Measurements from ENCODE around the gene INPP4B.

GRCh38 chr4:142818031-142818430 is 28.1 kb downstream of the INPP4B start:
- TF ChIP-seq, protein P1, sequence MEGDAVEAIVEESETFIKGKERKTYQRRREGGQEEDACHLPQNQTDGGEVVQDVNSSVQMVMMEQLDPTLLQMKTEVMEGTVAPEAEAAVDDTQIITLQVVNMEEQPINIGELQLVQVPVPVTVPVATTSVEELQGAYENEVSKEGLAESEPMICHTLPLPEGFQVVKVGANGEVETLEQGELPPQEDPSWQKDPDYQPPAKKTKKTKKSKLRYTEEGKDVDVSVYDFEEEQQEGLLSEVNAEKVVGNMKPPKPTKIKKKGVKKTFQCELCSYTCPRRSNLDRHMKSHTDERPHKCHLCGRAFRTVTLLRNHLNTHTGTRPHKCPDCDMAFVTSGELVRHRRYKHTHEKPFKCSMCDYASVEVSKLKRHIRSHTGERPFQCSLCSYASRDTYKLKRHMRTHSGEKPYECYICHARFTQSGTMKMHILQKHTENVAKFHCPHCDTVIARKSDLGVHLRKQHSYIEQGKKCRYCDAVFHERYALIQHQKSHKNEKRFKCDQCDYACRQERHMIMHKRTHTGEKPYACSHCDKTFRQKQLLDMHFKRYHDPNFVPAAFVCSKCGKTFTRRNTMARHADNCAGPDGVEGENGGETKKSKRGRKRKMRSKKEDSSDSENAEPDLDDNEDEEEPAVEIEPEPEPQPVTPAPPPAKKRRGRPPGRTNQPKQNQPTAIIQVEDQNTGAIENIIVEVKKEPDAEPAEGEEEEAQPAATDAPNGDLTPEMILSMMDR (IDR thresholded peaks at IDR 0.05) = no peak
- no peak for TF ChIP-seq POLR2A (IDR thresholded peaks at IDR 0.05)

Data from uterus (tissue), 2 donors.